BJ (cell line): Measurements from ENCODE around the gene P2RX2. TPM values are rescaled to one million over a fixed set of nuclear protein-coding genes. Genes with fewer than 3 reads are reported as not detected.

Source experiments
- CTCF ChIA-PET: fragments of 350-600 bp; formaldehyde crosslinking; extraction: SDS; loops from one replicate; lab custom pipeline; 2021; ENCODE audit warnings: antibody characterized with exemption, inconsistent platforms; lab: Yijun Ruan, JAX
- POLR2A ChIA-PET: fragments of 300-600 bp; sonication (Branson Sonifier 250); formaldehyde crosslinking; extraction: SDS; loops from one replicate; lab custom pipeline; 2021; ENCODE audit warnings: antibody characterized with exemption; lab: Charles Lee
- DNase-seq: peaks from one replicate; pipeline ENCODE4 v3.0.0-alpha.2; 2011; ENCODE audit warnings: low read depth
- H3K27me3 ChIP-seq: 2 replicates; pipeline ENCODE4 v1.6.0; 2011; ENCODE audit warnings: low read length; ENCODE audit not compliant: control insufficient read depth, insufficient read depth
- H3K36me3 ChIP-seq: 2 replicates; pipeline ENCODE4 v1.5.1; 2011; ENCODE audit warnings: low read length; ENCODE audit not compliant: control insufficient read depth, insufficient read depth
- H3K4me3 ChIP-seq: 2 replicates; pipeline ENCODE4 v1.5.1; 2011; ENCODE audit warnings: low read depth, mild to moderate bottlenecking, control low read depth, low read length
- CTCF ChIP-seq: IDR thresholded peaks from 2 replicates; pipeline ENCODE4 v1.5.1; 2011; ENCODE audit warnings: low read depth, mild to moderate bottlenecking, control low read depth, inconsistent platforms, low read length, moderate library complexity; ENCODE audit not compliant: insufficient read depth
- polyA plus RNA-seq: library from polyadenylated mRNA; depleted of rRNA; stranded (reverse); fragments of >200 nt; gene quantifications from 2 replicates; pipeline ENCODE4 v1.2.3, GENCODE V29; 2011

P2RX2 gene
- polyA plus RNA-seq, 1 experiment = not detected

GRCh38 chr12:132634411-132634990 is 15.9 kb downstream of the P2RX2 start:
- peaks cover 13% of the 10 kb centered on the region for H3K36me3 ChIP-seq
- DNase-seq = no peak
- H3K27me3 ChIP-seq = no peaks in the 10 kb centered on the region
- ChIA-PET POLR2A (no interaction called here), CTCF (interaction anchor here (2.3 kb wide), 1 partner anchor 220 kb away, joined by 8 read pairs; no protein-coding TSS in a partner anchor)
- no peak for TF ChIP-seq CTCF
- no peak overlapping the region for H3K4me3 ChIP-seq

GRCh38 chr12:132635076-132635955 is 16.7 kb downstream of the P2RX2 start:
- no peak for TF ChIP-seq CTCF
- no peak for DNase-seq
- H3K4me3 ChIP-seq = no peak overlapping the region
- H3K36me3 ChIP-seq = peaks cover 13% of the 10 kb centered on the region
- no peaks in the 10 kb centered on the region for H3K27me3 ChIP-seq
- CTCF ChIA-PET = interaction anchor here (0.6 to 2.3 kb wide), 2 partner anchors 9 to 220 kb away, joined by 4 to 8 read pairs; no protein-coding TSS in a partner anchor
- POLR2A ChIA-PET = no interaction called here

DNA sequence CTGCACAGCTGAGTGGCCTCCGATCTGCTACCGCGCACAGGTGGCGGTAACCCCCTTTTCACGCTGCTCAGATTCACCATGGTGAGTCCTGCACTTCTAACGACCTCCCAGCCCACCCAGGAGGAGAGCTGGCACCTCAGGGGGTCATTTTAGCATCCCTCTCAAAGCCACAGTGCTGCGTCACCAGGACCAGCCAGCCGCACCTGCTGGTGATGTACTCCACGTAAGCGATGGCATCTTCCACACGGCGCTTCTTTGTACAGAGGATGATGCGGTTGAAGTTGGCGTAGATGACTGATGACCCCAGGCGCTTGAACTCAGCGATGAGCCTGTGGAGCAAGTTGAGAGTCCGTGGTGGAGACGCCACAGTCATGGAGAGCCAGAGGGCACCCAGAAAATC is 19.2 kb downstream of the P2RX2 start:
- H3K4me3 ChIP-seq = no peak overlapping the region
- H3K36me3 ChIP-seq = peaks cover 20% of the 10 kb centered on the region
- H3K27me3 ChIP-seq = no peaks in the 10 kb centered on the region
- POLR2A ChIA-PET = no interaction called here
- CTCF ChIA-PET = interaction anchor here (1.3 to 2.6 kb wide), 9 partner anchors 11 to 223 kb away, joined by 3 to 26 read pairs (median 7); no protein-coding TSS in a partner anchor
- no peak for TF ChIP-seq CTCF
- DNase-seq = no peak

- CTCF ChIA-PET = interaction anchor here (0.6 to 2.6 kb wide), 27 partner anchors 8 to 499 kb away, joined by 3 to 26 read pairs (median 4); no protein-coding TSS in a partner anchor
- DNase-seq = peak; percentile 17
- no peak overlapping the region for H3K4me3 ChIP-seq
- TF ChIP-seq CTCF = peak; percentile 88
- POLR2A ChIA-PET = no interaction called here
- no peaks in the 10 kb centered on the region for H3K27me3 ChIP-seq
- peaks cover 22% of the 10 kb centered on the region for H3K36me3 ChIP-seq
These were observed 20.2 kb downstream of the P2RX2 start for GRCh38 chr12:132638541-132639408.
